Neural progenitor cell (in vitro differentiated cells): ENCODE data around the gene MAD1L1.

Source experiments
- EZH2 ChIP-seq: fragments of 200-600 bp; sonication (generic); IDR thresholded peaks from 2 replicates; pipeline ENCODE4 v1.6.1; 2017; ENCODE audit warnings: antibody characterized with exemption, mild to moderate bottlenecking, moderate library complexity
- TF ChIP-seq, protein P1 (sequence below): fragments of 200-600 bp; sonication (generic); IDR thresholded peaks from 2 replicates; pipeline ENCODE4 v1.5.1; 2017; ENCODE audit warnings: antibody characterized with exemption, mild to moderate bottlenecking

DNA sequence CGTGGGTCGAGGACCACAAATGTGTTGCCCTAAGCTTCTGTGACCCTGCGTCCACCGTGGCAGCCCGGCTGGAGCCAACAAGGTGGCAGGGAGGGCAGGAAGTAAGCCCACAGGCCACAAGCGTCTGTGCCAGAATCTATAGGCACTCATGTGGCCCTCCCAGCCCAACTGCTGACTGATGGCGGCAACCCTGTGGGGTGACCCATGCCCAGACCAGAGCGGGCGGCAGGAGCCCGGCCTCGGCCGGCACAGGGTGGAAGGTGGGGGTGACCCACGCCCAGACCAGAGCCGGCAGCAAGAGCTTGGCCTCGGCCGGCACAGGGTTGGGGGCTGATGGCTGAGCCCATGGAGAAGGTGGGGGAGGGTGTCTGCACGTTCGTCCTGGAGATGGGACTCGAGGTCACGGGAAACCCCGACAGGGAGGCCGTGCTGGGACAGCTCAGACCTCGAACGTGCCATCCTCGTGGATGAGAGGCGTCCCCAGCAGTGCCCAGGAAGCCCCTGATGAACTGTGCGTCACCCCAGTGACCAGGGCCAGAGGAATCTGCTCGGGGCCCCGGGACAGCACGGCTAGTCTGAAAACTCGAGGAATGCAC is 381.7 kb downstream of the MAD1L1 start:
- TF ChIP-seq, protein P1, sequence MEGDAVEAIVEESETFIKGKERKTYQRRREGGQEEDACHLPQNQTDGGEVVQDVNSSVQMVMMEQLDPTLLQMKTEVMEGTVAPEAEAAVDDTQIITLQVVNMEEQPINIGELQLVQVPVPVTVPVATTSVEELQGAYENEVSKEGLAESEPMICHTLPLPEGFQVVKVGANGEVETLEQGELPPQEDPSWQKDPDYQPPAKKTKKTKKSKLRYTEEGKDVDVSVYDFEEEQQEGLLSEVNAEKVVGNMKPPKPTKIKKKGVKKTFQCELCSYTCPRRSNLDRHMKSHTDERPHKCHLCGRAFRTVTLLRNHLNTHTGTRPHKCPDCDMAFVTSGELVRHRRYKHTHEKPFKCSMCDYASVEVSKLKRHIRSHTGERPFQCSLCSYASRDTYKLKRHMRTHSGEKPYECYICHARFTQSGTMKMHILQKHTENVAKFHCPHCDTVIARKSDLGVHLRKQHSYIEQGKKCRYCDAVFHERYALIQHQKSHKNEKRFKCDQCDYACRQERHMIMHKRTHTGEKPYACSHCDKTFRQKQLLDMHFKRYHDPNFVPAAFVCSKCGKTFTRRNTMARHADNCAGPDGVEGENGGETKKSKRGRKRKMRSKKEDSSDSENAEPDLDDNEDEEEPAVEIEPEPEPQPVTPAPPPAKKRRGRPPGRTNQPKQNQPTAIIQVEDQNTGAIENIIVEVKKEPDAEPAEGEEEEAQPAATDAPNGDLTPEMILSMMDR, result no peak
- TF ChIP-seq EZH2, result no peak
